T1000 (cell line): ENCODE results near the gene SPINT3.

ENCODE experiments used
- DNase-seq: peaks from one replicate; lab custom pipeline; 2025; ENCODE audit warnings: mixed read lengths; lab: John Stamatoyannopoulos, UW

The SPINT3 gene

GRCh38 chr20:45515147-45515913 lies at the start of gene SPINT3:
Gene SPINT3, minus strand, starts transcription at chr20:45515622. Its CDS starts 14 bp downstream, at chr20:45515608.
- DNase-seq = no peak

GRCh38 chr20:45564760-45565276 lies 49.4 kb upstream of the SPINT3 start:
- DNase-seq = no peak

- no peak for DNase-seq
Measured at GRCh38 chr20:45555198-45555597, 39.8 kb upstream of the SPINT3 start.

- no peak for DNase-seq
Measured at GRCh38 chr20:45552456-45552855, 37.0 kb upstream of the SPINT3 start.

- DNase-seq = no peak
Measured at GRCh38 chr20:45550765-45551164, 35.3 kb upstream of the SPINT3 start.

- no peak for DNase-seq
Measured at GRCh38 chr20:45548410-45548809, 33.0 kb upstream of the SPINT3 start.

- no peak for DNase-seq
Measured at GRCh38 chr20:45547206-45547770, 31.9 kb upstream of the SPINT3 start, which contains the start of gene EPPIN. Gene EPPIN, minus strand, starts transcription at chr20:45547401. Its CDS starts 44 bp downstream, at chr20:45547357.

GRCh38 chr20:45545754-45546453 lies 30.5 kb upstream of the SPINT3 start:
- no peak for DNase-seq

- no peak for DNase-seq
Measured at GRCh38 chr20:45545351-45545750, 29.9 kb upstream of the SPINT3 start.

GRCh38 chr20:45539382-45539781 lies 24.0 kb upstream of the SPINT3 start, which contains the start of gene WFDC6:
Gene WFDC6, minus strand, starts transcription at chr20:45539482. Its CDS starts 75 bp downstream, at chr20:45539407.
- no peak for DNase-seq

GRCh38 chr20:45538209-45538799 lies 22.9 kb upstream of the SPINT3 start:
- DNase-seq = no peak

- no peak for DNase-seq
Measured at GRCh38 chr20:45527294-45527693, 11.9 kb upstream of the SPINT3 start.

- no peak for DNase-seq
Measured at GRCh38 chr20:45523821-45524220, 8.4 kb upstream of the SPINT3 start.

- DNase-seq = no peak
Measured at GRCh38 chr20:45518282-45518681, 2.9 kb upstream of the SPINT3 start.

GRCh38 chr20:45510242-45510862 lies 5.1 kb downstream of the SPINT3 start:
- no peak for DNase-seq

GRCh38 chr20:45509091-45509490 lies 6.3 kb downstream of the SPINT3 start:
- no peak for DNase-seq

GRCh38 chr20:45508068-45508886 lies 7.1 kb downstream of the SPINT3 start:
- no peak for DNase-seq

- no peak for DNase-seq
Measured at GRCh38 chr20:45507011-45507820, 8.2 kb downstream of the SPINT3 start.

GRCh38 chr20:45506398-45506797 lies 9.0 kb downstream of the SPINT3 start:
- DNase-seq = no peak

GRCh38 chr20:45503403-45503802 lies 12.0 kb downstream of the SPINT3 start:
- no peak for DNase-seq
